Measurements from ENCODE around the gene BLCAP.
"Not testable (repeated sequence)": the region's sequence is repeated elsewhere in the genome, so short reads cannot be mapped to it uniquely, and the experiment has no call there.

BLCAP gene

DNA sequence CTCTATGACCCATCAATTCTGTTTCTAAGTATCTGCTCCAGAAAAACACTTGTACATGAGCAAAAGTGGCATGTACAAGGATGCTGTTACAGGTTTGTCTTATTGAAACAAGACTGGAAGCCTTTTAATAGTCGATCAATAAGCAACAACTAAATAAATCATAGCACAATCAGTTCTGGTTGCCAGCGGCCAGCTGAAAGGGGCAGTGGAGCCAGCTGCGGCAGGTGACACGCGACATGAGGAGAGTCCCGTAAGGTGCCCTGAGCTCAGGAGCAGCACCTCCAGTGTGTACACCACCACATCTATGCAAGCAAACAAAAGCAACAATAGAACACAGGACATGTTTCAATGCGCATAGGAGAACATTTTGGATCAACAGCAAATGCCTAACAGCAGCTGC is 27.4 kb downstream of the BLCAP start:
- Mint-ChIP-seq H3K4me3 (no peak overlapping the region), H3K4me1 (no peaks in the 10 kb centered on the region), H3K9me3 (no peaks in the 10 kb centered on the region), H3K36me3 (no peaks in the 10 kb centered on the region), H3K27ac (no peak overlapping the region)
- DNase-seq (ENCODE audit: low spot score in 2 of 2) (no peak), ATAC-seq (no peak)

DNA sequence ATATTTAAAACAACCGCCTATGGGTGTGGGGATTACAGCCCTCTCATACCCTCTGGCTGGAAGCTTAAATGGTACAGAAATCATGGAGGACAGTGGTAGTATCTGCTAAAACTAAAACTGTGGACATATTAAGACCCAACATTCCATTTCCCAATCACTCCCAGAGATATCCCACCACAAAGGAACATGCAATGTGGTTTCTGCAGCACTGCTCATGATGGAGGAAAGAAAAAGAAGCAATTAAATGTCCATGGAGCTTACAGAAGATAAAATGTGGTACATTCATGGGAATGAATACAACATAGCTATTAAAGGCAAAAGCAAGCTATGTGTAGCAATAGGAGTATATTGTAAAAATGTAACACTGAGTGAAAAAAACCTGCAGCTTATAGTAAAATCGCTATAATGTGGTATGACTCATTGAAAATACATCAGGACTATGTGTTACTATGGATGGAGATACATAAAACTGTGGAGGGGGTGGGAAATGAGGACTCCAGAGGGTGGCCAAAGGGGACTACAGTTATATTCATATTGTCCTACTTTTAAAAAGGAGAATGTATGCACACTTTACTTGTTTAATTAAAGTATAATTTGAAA is 29.5 kb downstream of the BLCAP start:
- Mint-ChIP-seq H3K27ac (no peak overlapping the region), H3K4me1 (peaks cover 5% of the 10 kb centered on the region), H3K36me3 (no peaks in the 10 kb centered on the region), H3K4me3 (no peak overlapping the region), H3K9me3 (no peaks in the 10 kb centered on the region)
- no peak for DNase-seq (ENCODE audit: low spot score in 2 of 2)
- no peak for ATAC-seq

DNA sequence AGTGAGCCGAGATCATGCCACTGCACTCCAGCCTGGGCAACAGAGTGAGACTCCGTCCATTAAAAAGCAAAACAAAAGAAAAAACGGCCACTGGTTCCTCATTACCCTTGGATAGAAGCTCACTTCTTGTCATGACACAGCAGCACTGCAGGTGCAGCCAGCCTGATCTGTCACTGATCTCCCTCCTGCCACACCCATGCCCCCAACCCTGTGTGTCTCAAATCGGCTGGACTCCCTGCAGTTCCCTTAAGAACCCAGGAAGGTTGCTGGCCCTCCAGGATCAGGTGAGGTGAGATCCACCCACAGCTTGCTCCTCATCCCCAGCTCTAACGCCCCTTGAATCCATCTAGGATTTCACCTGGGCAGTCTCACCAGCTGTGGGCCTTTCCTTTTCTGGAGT is 32.9 kb downstream of the BLCAP start:
- no peaks in the 10 kb centered on the region for H3K36me3 Mint-ChIP-seq
- H3K4me1 Mint-ChIP-seq, result peaks cover 13% of the 10 kb centered on the region
- ATAC-seq, result no peak
- no peaks in the 10 kb centered on the region for H3K9me3 Mint-ChIP-seq
- no peak overlapping the region for H3K27ac Mint-ChIP-seq
- H3K4me3 Mint-ChIP-seq, result no peak overlapping the region
- DNase-seq (ENCODE audit: low spot score in 2 of 2), result no peak

DNA sequence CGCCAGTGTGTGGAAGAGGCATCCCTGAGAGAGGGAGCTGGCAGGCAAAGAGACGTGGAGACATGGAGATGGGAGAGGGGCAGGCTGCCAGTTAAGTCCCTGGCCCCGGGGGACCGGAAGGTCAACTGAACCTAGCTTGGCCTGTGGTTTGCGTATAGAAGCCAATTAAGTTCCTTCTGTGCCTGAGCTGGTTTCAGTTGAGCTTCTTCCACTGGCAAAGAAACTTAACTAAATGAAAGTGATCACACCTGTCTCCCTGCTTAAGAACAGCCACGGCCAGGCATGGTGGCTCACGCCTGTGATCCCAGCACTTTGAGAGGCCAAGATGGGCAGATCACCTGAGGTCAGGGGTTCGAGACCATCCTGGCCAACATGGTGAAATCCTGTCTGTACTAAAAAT is 33.4 kb downstream of the BLCAP start:
- Mint-ChIP-seq H3K9me3 (no peaks in the 10 kb centered on the region), H3K36me3 (no peaks in the 10 kb centered on the region), H3K27ac (no peak overlapping the region), H3K4me1 (peaks cover 13% of the 10 kb centered on the region), H3K4me3 (no peak overlapping the region)
- DNase-seq (ENCODE audit: low spot score in 2 of 2) (no peak), ATAC-seq (no peak)

- Mint-ChIP-seq H3K4me3 (no peak overlapping the region), H3K9me3 (no peaks in the 10 kb centered on the region), H3K36me3 (no peaks in the 10 kb centered on the region), H3K4me1 (peaks cover 13% of the 10 kb centered on the region), H3K27ac (no peak overlapping the region)
- ATAC-seq (no peak), DNase-seq (ENCODE audit: low spot score in 2 of 2) (no peak)
These were observed 34.7 kb downstream of the BLCAP start for GRCh38 chr20:37492945-37493344.

DNA sequence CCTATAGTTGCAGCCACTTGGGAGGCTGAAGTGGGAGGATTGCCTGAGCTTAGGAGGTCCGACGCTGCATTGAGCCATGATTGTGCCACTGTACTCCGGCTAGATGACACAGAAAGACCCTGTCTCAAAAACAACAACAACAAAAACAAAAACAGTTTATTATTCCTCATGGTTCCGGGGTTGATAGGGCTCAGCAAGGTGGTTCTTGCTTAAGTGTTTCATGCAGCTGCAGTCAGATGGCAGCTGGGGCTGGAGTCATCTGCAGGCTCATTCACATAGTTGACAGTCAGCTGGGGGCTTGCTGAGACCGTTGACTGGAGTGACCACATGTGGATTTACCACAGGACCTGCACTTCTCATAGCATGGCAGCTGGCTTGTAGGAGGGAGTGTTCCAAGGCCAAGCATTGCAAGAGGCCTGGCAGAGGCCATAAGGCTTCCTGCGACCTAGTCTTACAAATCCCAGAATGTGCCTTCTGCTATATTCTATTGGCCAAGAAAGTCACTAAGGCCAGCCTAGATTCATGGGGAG is 35.5 kb downstream of the BLCAP start:
- DNase-seq (ENCODE audit: low spot score in 2 of 2) (no peak), ATAC-seq (no peak)
- Mint-ChIP-seq H3K27ac (no peak overlapping the region), H3K4me3 (no peak overlapping the region), H3K9me3 (no peaks in the 10 kb centered on the region), H3K4me1 (peaks cover 13% of the 10 kb centered on the region), H3K36me3 (no peaks in the 10 kb centered on the region)

DNA sequence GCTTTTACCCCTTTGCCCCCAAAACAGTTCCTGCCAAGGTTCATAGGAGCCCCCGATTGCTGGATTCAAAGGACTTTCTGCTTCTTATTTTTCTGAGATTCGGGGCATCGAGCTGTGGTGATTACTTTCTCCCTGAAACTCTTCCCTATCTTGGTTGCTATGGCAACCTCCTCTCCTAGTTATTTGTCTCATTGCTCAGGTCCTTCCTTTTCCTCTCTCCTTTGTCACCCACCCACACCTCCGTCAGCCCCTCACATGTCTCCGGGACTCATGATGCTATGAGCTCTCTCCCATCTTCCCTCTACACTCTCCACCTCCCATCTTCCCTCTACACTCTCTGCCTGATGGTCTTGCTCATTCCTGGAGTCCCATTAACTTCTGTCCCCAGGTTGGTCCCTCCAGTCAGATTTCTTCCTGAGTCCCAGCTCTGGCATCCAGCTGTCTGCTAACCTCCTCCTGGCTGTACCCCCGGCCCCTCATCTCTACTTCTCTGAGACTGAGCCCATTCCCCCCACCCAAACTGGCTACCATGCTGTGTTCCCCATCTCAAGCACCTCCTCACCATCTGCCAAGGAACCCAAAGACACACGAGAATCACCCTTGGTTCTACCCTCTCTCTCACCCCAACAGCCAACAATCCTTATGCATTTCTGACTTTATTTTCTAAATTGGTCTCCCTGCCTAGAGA is 36.9 kb downstream of the BLCAP start:
- ATAC-seq, result no peak
- Mint-ChIP-seq H3K36me3 (no peaks in the 10 kb centered on the region), H3K9me3 (no peaks in the 10 kb centered on the region), H3K4me3 (no peak overlapping the region), H3K4me1 (peaks cover 13% of the 10 kb centered on the region), H3K27ac (no peak overlapping the region)
- no peak for DNase-seq (ENCODE audit: low spot score in 2 of 2)

GRCh38 chr20:37486209-37486608 is 41.5 kb downstream of the BLCAP start:
- not testable (repeated sequence) for H3K4me3 Mint-ChIP-seq; H3K9me3 Mint-ChIP-seq; H3K36me3 Mint-ChIP-seq; H3K4me1 Mint-ChIP-seq; DNase-seq (ENCODE audit: low spot score in 2 of 2); H3K27ac Mint-ChIP-seq; ATAC-seq

- Mint-ChIP-seq H3K4me3 (no peak overlapping the region), H3K36me3 (peaks cover 4% of the 10 kb centered on the region), H3K4me1 (peaks cover 6% of the 10 kb centered on the region), H3K9me3 (no peaks in the 10 kb centered on the region), H3K27ac (no peak overlapping the region)
- DNase-seq (ENCODE audit: low spot score in 2 of 2), result no peak
- no peak for ATAC-seq
These were observed 43.3 kb downstream of the BLCAP start for GRCh38 chr20:37484331-37484730.

DNA sequence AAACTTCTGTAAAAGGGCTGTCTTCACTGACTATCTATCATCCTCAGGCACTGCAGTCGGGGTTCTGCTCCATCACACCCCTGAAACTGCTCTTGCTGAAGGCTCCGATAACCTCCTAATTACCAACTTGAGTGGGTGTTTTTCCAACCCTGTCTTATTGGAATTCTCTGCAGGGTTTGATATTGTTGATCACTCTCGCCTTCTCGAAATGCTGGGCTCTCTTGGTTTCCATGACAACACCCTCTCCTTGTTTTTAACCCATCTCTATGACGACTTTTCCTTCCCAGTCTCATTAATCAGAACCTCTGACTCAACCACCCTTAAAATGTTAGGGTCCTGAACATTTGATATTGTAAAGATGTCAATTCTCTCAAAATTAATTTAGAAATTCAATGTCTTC is 46.1 kb downstream of the BLCAP start:
- no peaks in the 10 kb centered on the region for H3K9me3 Mint-ChIP-seq
- ATAC-seq (no peak), DNase-seq (ENCODE audit: low spot score in 2 of 2) (no peak)
- peaks cover 6% of the 10 kb centered on the region for H3K4me1 Mint-ChIP-seq
- no peak overlapping the region for H3K4me3 Mint-ChIP-seq
- no peak overlapping the region for H3K27ac Mint-ChIP-seq
- peaks cover 4% of the 10 kb centered on the region for H3K36me3 Mint-ChIP-seq

DNA sequence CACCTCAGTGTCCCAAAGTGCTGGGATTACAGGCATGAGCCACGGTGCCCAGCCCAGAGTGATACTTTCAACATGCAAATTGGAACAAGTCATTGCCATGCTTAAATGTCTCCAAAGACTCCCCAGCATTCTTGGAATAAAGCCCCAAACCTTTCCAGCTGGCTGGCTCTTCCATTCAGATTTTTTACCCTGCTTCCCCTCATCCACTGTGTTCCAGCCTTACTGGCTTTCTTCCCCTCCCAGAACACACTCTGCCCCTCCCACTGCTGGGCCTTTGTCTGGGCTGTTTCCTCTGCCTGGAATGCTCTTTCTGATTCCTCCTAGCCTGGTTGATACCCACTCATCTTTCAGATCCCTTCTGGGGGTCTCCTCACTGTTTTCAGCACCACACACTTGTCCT is 46.8 kb downstream of the BLCAP start:
- Mint-ChIP-seq H3K27ac (no peak overlapping the region), H3K9me3 (no peaks in the 10 kb centered on the region), H3K4me3 (no peak overlapping the region), H3K4me1 (peaks cover 6% of the 10 kb centered on the region), H3K36me3 (peaks cover 4% of the 10 kb centered on the region)
- ATAC-seq, result no peak
- DNase-seq (ENCODE audit: low spot score in 2 of 2), result no peak

DNA sequence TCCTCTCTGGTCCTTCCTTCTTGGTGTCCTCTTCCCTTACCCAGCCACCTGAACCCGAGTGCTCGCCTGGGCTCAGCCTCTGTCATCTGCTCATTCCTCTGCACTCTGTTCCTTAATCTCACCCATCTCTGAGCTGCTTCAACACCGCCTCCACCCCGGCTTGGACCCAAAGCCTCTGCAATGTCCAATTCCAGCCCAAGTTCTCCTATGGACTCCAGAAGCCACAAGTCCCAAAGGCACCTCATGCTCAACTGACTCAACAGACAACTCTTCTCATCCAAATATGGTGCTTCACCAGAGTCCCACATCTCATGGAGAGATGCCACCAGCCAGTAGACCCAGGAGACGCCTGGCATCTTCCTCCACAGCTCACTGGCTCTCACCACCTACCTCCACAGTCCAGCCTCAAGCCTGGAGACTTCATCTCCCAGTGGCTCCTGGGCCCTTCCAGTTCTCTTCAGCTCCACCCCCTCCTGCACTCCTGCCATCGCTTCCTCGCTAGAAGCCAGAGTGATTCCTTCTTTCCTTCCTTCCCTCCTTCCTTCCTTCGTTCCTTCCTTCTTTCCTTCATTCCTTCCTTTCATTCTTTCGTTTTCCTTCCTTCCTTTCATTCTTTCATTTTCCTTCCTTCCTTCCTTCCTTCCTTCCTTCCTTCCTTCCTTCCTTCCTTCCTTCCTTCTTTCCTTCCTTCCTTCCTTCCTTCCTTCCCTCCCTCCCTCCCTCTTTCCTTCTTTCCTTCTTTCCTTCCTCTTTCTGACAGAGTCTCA is 47.6 kb downstream of the BLCAP start:
- DNase-seq (ENCODE audit: low spot score in 2 of 2) (no peak), ATAC-seq (no peak)
- no peak overlapping the region for H3K4me3 Mint-ChIP-seq
- peaks cover 4% of the 10 kb centered on the region for H3K36me3 Mint-ChIP-seq
- H3K27ac Mint-ChIP-seq, result no peak overlapping the region
- no peaks in the 10 kb centered on the region for H3K9me3 Mint-ChIP-seq
- peaks cover 6% of the 10 kb centered on the region for H3K4me1 Mint-ChIP-seq

DNA sequence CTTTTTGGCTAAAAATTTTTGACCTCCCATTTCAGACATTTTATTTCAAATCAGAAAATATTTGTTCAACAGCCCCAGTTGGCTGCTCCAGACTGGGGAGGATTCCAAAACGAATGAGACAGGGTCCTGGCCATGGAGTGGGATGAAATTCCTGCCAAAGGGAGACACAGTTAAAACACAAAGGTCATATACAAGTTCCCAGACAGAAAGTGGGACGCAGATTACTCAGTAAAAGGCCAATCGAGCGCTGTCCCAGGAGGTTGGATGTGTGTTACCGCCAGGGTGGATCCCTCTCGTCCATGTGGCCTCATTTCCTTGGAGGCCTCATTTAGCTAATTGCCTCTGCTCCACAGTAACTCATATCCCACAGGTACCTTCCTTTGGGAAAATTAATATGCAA is 48.4 kb downstream of the BLCAP start:
- peaks cover 4% of the 10 kb centered on the region for H3K36me3 Mint-ChIP-seq
- H3K9me3 Mint-ChIP-seq, result no peaks in the 10 kb centered on the region

DNA sequence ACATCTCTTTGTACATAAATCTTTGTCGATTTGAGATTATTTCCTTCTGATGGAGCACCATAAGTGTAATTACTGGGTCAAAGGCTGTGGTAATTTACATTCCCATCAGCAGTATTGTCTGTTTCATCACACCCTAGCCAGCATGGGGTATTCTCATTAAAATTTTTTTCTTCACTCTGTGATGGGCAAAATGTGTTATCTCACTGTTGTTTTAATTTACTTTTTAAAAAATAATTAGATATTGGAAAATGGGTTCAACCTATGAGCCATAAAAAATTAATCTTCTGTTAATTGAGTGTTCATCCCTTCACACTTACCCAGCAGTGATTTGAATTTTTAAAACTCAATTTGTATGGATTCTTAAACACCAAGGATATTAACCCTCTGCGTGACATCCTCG is 50.6 kb downstream of the BLCAP start:
- H3K36me3 Mint-ChIP-seq, result peaks cover 4% of the 10 kb centered on the region
- no peaks in the 10 kb centered on the region for H3K4me1 Mint-ChIP-seq
- no peak for DNase-seq (ENCODE audit: low spot score in 2 of 2)
- H3K27ac Mint-ChIP-seq, result no peak overlapping the region
- H3K4me3 Mint-ChIP-seq, result no peak overlapping the region
- ATAC-seq, result no peak
- H3K9me3 Mint-ChIP-seq, result no peaks in the 10 kb centered on the region

More for the DNA sequence above, 48.4 kb downstream of the BLCAP start:
- no peak for ATAC-seq
- DNase-seq (ENCODE audit: low spot score in 2 of 2), result no peak
- Mint-ChIP-seq H3K27ac (no peak overlapping the region), H3K4me1 (peaks cover 2% of the 10 kb centered on the region), H3K4me3 (no peak overlapping the region)

DNA sequence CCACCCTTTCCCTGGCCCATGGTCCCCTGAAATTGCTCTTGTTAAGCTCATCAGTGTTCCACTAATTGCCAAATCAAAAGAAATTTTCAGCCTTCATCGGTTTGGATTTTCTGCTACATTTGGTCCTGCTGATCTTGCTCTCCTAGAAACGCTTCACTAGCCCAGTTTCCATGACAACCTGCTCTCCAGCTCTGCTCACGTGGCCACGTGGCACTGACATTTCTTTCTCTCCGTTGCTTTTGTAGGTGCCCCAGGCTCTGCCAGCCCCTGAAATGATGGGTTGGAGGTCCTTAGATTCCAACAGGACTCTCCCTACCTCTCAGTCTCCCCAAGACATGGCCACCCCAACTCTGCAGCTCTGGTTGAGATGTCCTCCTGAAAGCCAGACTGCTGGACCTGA is 52.4 kb downstream of the BLCAP start:
- H3K4me3 Mint-ChIP-seq, result no peak overlapping the region
- ATAC-seq (no peak), DNase-seq (ENCODE audit: low spot score in 2 of 2) (no peak)
- no peaks in the 10 kb centered on the region for H3K4me1 Mint-ChIP-seq
- peaks cover 4% of the 10 kb centered on the region for H3K36me3 Mint-ChIP-seq
- H3K9me3 Mint-ChIP-seq, result no peaks in the 10 kb centered on the region
- no peak overlapping the region for H3K27ac Mint-ChIP-seq

GRCh38 chr20:37474386-37474785 is 53.3 kb downstream of the BLCAP start:
- no peaks in the 10 kb centered on the region for H3K36me3 Mint-ChIP-seq
- no peaks in the 10 kb centered on the region for H3K9me3 Mint-ChIP-seq
- ATAC-seq (no peak), DNase-seq (ENCODE audit: low spot score in 2 of 2) (no peak)
- peaks cover 7% of the 10 kb centered on the region for H3K4me1 Mint-ChIP-seq
- H3K4me3 Mint-ChIP-seq, result no peak overlapping the region
- peak overlapping the region; percentile 67 for H3K27ac Mint-ChIP-seq

Data from stimulated activated effector memory CD8-positive, alpha-beta T cell treated with anti-CD3 and anti-CD28 coated beads, Interleukin-12 subunit alpha, Interleukin-12 subunit beta, amount 100 ng/mL, for 72 hours (primary cell).